ENCODE measurements around the gene STH. TPM values are rescaled to one million over a fixed set of nuclear protein-coding genes. Genes with fewer than 3 reads are reported as not detected.

The STH gene
- total and polyA plus RNA-seq, 2 donors (not counting 1 experiment from before 2014, with no cell fraction given), result not detected

DNA sequence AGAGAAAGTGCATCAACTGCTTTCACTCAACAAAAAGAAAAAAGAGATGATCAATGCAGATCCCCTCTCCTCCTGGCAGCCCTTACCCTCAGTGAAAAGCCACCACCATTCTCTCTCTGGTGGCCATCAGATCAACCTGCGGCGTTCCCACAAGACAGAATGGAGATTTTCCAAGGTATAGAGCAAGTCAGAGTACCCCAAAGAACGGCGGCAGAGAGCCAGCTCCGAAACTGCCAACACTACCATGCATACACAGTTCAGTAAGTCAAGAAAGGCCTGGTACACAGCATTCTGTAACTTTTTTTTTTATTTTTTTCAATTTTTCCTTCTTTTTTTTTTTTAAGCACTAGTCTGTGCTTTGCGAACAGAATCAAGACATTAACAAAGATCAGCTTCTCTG lies 30.6 kb downstream of the STH start:
- Histone ChIP-seq H3K9ac (ENCODE audit: insufficient read depth, low read length) (no peak overlapping the region), H3K4me2 (ENCODE audit: extremely low read depth, insufficient read depth, low read length) (no peak overlapping the region), H3K36me3 (ENCODE audit: control insufficient read depth, insufficient read depth, low read length) (peaks cover 17% of the 10 kb centered on the region), H3K4me3 (replicated peaks in 1 of 4; ENCODE audit: control extremely low read depth in 1 of 4, insufficient read depth in 1 of 4, low read depth in 3 of 4, low read length in 4 of 4) (no peak overlapping the region), H3K9me3 (ENCODE audit: control insufficient read depth, insufficient read depth, low read depth, low read length) (no peaks in the 10 kb centered on the region), H3K79me2 (ENCODE audit: control insufficient read depth, insufficient read depth, low read length) (no peaks in the 10 kb centered on the region), H3K4me1 (ENCODE audit: control insufficient read depth, extremely low read depth, insufficient read depth, low read length) (no peaks in the 10 kb centered on the region), H4K20me1 (ENCODE audit: control insufficient read depth, extremely low read depth, insufficient read depth, low read length) (peaks cover 1% of the 10 kb centered on the region), H3K27me3 (ENCODE audit: control insufficient read depth, insufficient read depth, low read length) (no peaks in the 10 kb centered on the region), H2AFZ (ENCODE audit: low read length) (no peak overlapping the region), H3K27ac (ENCODE audit: insufficient read depth, low read length) (no peak overlapping the region)
- TF ChIP-seq EZH2 (IDR thresholded peaks at IDR 0.05; ENCODE audit: low read length, missing control alignments) (no peak), CTCF (conservative IDR thresholded peaks at IDR 0.05 in 1 of 2, IDR thresholded peaks at IDR 0.05 in 1 of 2; ENCODE audit: low read depth in 1 of 2, low read length in 2 of 2) (no peak)
- no peak for DNase-seq (ENCODE audit: low read depth in 2 of 2)

DNA sequence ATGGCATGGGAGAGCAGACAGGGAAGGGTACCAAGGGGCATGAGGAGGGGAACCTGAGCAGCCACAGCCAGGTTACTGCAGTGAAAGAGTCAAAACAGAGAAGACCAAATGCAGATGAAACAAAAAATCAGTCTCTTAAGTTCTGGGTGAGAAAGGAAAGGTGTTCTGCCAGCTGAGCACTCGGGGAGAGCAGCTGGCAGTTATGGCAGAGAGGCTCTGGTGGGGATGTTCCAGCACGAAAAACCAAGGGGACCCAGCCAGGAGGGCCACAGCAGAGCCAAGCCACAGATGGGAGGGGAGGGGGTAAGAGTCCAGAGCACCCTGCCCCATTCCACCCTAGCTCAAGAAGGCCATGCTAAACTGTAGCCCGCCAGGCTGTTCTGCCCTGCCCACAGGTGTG lies 31.7 kb downstream of the STH start:
- H3K36me3 ChIP-seq (ENCODE audit: control insufficient read depth, insufficient read depth, low read length), result peaks cover 19% of the 10 kb centered on the region

GRCh38 chr17:46031440-46031839 lies 32.4 kb downstream of the STH start:
- Histone ChIP-seq H3K4me2 (ENCODE audit: extremely low read depth, insufficient read depth, low read length) (no peak overlapping the region), H3K4me1 (ENCODE audit: control insufficient read depth, extremely low read depth, insufficient read depth, low read length) (no peaks in the 10 kb centered on the region), H3K4me3 (replicated peaks in 1 of 4; ENCODE audit: control extremely low read depth in 1 of 4, insufficient read depth in 1 of 4, low read depth in 3 of 4, low read length in 4 of 4) (no peak overlapping the region), H2AFZ (ENCODE audit: low read length) (no peak overlapping the region), H3K36me3 (ENCODE audit: control insufficient read depth, insufficient read depth, low read length) (peaks cover 19% of the 10 kb centered on the region), H3K27me3 (ENCODE audit: control insufficient read depth, insufficient read depth, low read length) (no peaks in the 10 kb centered on the region), H3K27ac (ENCODE audit: insufficient read depth, low read length) (no peak overlapping the region), H3K79me2 (ENCODE audit: control insufficient read depth, insufficient read depth, low read length) (no peaks in the 10 kb centered on the region), H4K20me1 (ENCODE audit: control insufficient read depth, extremely low read depth, insufficient read depth, low read length) (peaks cover 1% of the 10 kb centered on the region), H3K9me3 (ENCODE audit: control insufficient read depth, insufficient read depth, low read depth, low read length) (no peaks in the 10 kb centered on the region), H3K9ac (ENCODE audit: insufficient read depth, low read length) (no peak overlapping the region)
- TF ChIP-seq EZH2 (IDR thresholded peaks at IDR 0.05; ENCODE audit: low read length, missing control alignments), result no peak
- no peak for TF ChIP-seq CTCF (conservative IDR thresholded peaks at IDR 0.05 in 1 of 2, IDR thresholded peaks at IDR 0.05 in 1 of 2; ENCODE audit: low read depth in 1 of 2, low read length in 2 of 2)
- no peak for DNase-seq (ENCODE audit: low read depth in 2 of 2)

More for the DNA sequence above, 31.7 kb downstream of the STH start:
- no peak overlapping the region for H3K27ac ChIP-seq (ENCODE audit: insufficient read depth, low read length)
- no peaks in the 10 kb centered on the region for H3K27me3 ChIP-seq (ENCODE audit: control insufficient read depth, insufficient read depth, low read length)
- H3K4me1 ChIP-seq (ENCODE audit: control insufficient read depth, extremely low read depth, insufficient read depth, low read length), result no peaks in the 10 kb centered on the region
- peaks cover 1% of the 10 kb centered on the region for H4K20me1 ChIP-seq (ENCODE audit: control insufficient read depth, extremely low read depth, insufficient read depth, low read length)
- no peak overlapping the region for H3K4me3 ChIP-seq (replicated peaks in 1 of 4; ENCODE audit: control extremely low read depth in 1 of 4, insufficient read depth in 1 of 4, low read depth in 3 of 4, low read length in 4 of 4)
- no peaks in the 10 kb centered on the region for H3K9me3 ChIP-seq (ENCODE audit: control insufficient read depth, insufficient read depth, low read depth, low read length)
- no peak overlapping the region for H2AFZ ChIP-seq (ENCODE audit: low read length)
- no peak for TF ChIP-seq CTCF (conservative IDR thresholded peaks at IDR 0.05 in 1 of 2, IDR thresholded peaks at IDR 0.05 in 1 of 2; ENCODE audit: low read depth in 1 of 2, low read length in 2 of 2)
- no peak for TF ChIP-seq EZH2 (IDR thresholded peaks at IDR 0.05; ENCODE audit: low read length, missing control alignments)
- H3K4me2 ChIP-seq (ENCODE audit: extremely low read depth, insufficient read depth, low read length), result no peak overlapping the region
- no peaks in the 10 kb centered on the region for H3K79me2 ChIP-seq (ENCODE audit: control insufficient read depth, insufficient read depth, low read length)
- DNase-seq (ENCODE audit: low read depth in 2 of 2), result no peak
- no peak overlapping the region for H3K9ac ChIP-seq (ENCODE audit: insufficient read depth, low read length)
